Medulla oblongata (tissue), 1 donor: Measurements from ENCODE around the gene SNTG2.

ENCODE experiments used
- DNase-seq: peaks from one replicate; pipeline ENCODE4 v3.0.0-alpha.2; 2015; ENCODE audit errors: extremely low spot score

Gene SNTG2

GRCh38 chr2:1147873-1148612 is 197.4 kb downstream of the SNTG2 start:
- DNase-seq: no peak

- no peak for DNase-seq
Observed at GRCh38 chr2:1150724-1151511, 200.3 kb downstream of the SNTG2 start.

GRCh38 chr2:1152375-1152774 is 201.7 kb downstream of the SNTG2 start:
- DNase-seq: no peak

- DNase-seq: no peak
Observed at GRCh38 chr2:1153920-1154319, 203.3 kb downstream of the SNTG2 start.

- DNase-seq: no peak
Observed at GRCh38 chr2:1154710-1155594, 204.3 kb downstream of the SNTG2 start.

- DNase-seq: no peak
Observed at GRCh38 chr2:1156059-1156458, 205.4 kb downstream of the SNTG2 start.

- DNase-seq: no peak
Observed at GRCh38 chr2:1156531-1156930, 205.9 kb downstream of the SNTG2 start.

- no peak for DNase-seq
Observed at GRCh38 chr2:1157107-1157506, 206.5 kb downstream of the SNTG2 start.

GRCh38 chr2:1159013-1159412 is 208.4 kb downstream of the SNTG2 start:
- no peak for DNase-seq

- no peak for DNase-seq
Observed at GRCh38 chr2:1162246-1162645, 211.6 kb downstream of the SNTG2 start.

- DNase-seq: no peak
Observed at GRCh38 chr2:1162768-1163584, 212.3 kb downstream of the SNTG2 start.

- no peak for DNase-seq
Observed at GRCh38 chr2:1166976-1167375, 216.3 kb downstream of the SNTG2 start.

- no peak for DNase-seq
Observed at GRCh38 chr2:1168846-1169245, 218.2 kb downstream of the SNTG2 start.

- no peak for DNase-seq
Observed at GRCh38 chr2:1169291-1169949, 218.8 kb downstream of the SNTG2 start.

GRCh38 chr2:1170241-1170640 is 219.6 kb downstream of the SNTG2 start:
- no peak for DNase-seq

- no peak for DNase-seq
Observed at GRCh38 chr2:1170711-1171110, 220.1 kb downstream of the SNTG2 start.

GRCh38 chr2:1173528-1173927 is 222.9 kb downstream of the SNTG2 start:
- no peak for DNase-seq

GRCh38 chr2:1181893-1182292 is 231.2 kb downstream of the SNTG2 start:
- DNase-seq: no peak

- DNase-seq: no peak
Observed at GRCh38 chr2:1183300-1183699, 232.7 kb downstream of the SNTG2 start.

- DNase-seq: no peak
Observed at GRCh38 chr2:1186421-1186820, 235.8 kb downstream of the SNTG2 start.

- no peak for DNase-seq
Observed at GRCh38 chr2:1187189-1187588, 236.5 kb downstream of the SNTG2 start.
